ENCODE results near the gene OR52A5. TPM values are rescaled to one million over a fixed set of nuclear protein-coding genes. Genes with fewer than 3 reads are reported as not detected.

OR52A5 gene
- total RNA-seq, 1 donor from 2014 or later: not detected

DNA sequence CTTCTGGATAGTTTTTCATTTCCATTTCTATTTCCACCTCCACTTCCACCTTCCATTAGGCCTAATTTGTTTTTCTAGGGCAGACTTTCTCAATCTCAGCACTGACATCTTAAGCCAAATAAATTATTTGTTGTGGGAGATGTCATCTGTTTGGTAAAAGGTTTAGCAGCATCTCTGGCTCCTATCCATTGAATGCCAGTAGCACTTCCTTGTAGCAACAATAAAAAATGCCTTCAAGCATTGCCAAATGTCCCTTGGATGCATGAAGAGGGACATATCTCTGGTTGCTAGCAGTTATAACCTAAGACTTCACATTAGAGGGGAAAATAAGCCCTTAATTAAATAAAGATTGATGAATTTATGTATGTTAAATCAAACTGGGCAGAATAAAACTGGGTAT, 1.9 kb downstream of the OR52A5 start:
- TF ChIP-seq, protein P1, sequence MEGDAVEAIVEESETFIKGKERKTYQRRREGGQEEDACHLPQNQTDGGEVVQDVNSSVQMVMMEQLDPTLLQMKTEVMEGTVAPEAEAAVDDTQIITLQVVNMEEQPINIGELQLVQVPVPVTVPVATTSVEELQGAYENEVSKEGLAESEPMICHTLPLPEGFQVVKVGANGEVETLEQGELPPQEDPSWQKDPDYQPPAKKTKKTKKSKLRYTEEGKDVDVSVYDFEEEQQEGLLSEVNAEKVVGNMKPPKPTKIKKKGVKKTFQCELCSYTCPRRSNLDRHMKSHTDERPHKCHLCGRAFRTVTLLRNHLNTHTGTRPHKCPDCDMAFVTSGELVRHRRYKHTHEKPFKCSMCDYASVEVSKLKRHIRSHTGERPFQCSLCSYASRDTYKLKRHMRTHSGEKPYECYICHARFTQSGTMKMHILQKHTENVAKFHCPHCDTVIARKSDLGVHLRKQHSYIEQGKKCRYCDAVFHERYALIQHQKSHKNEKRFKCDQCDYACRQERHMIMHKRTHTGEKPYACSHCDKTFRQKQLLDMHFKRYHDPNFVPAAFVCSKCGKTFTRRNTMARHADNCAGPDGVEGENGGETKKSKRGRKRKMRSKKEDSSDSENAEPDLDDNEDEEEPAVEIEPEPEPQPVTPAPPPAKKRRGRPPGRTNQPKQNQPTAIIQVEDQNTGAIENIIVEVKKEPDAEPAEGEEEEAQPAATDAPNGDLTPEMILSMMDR (IDR thresholded peaks at IDR 0.05; ENCODE audit: insufficient read depth, low read length, poor library complexity, severe bottlenecking): no peak
- H3K27me3 ChIP-seq (ENCODE audit: control insufficient read depth, insufficient read depth, low read length): no peaks in the 10 kb centered on the region
- no peak overlapping the region for H3K4me3 ChIP-seq (ENCODE audit: low read depth, low read length)
- H3K36me3 ChIP-seq (ENCODE audit: control insufficient read depth, insufficient read depth, low read length): no peaks in the 10 kb centered on the region
- no peak for DNase-seq (ENCODE audit: low read depth)

- Histone ChIP-seq H3K4me3 (ENCODE audit: low read depth, low read length) (no peak overlapping the region), H3K36me3 (ENCODE audit: control insufficient read depth, insufficient read depth, low read length) (no peaks in the 10 kb centered on the region), H3K27me3 (ENCODE audit: control insufficient read depth, insufficient read depth, low read length) (no peaks in the 10 kb centered on the region)
- DNase-seq (ENCODE audit: low read depth): no peak
- TF ChIP-seq, protein P1 (IDR thresholded peaks at IDR 0.05; ENCODE audit: insufficient read depth, low read length, poor library complexity, severe bottlenecking): no peak
Measured at GRCh38 chr11:5131584-5132335, 6.4 kb downstream of the OR52A5 start.

DNA sequence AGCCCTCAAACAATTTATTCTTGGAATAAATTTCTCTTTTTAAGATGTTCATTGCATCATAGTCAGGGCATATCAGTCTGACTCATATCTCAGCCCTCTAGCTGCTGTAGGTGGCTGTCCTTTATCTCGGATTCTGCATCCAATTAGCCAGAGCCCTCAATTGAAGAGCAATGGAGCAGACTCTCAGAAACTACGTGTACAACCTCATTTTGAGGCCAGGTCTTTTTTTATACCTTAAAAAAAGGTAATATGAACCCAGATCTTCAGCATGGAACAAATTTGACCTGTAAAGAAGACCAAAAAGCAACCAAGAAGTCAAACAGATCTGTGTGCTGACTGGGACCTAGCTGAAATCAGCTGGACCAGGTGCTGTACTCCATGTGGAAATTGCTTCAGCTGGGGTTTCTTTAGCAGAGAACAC, 8.7 kb downstream of the OR52A5 start:
- DNase-seq (ENCODE audit: low read depth): no peak
- TF ChIP-seq, protein P1 (IDR thresholded peaks at IDR 0.05; ENCODE audit: insufficient read depth, low read length, poor library complexity, severe bottlenecking): no peak
- Histone ChIP-seq H3K36me3 (ENCODE audit: control insufficient read depth, insufficient read depth, low read length) (no peaks in the 10 kb centered on the region), H3K27me3 (ENCODE audit: control insufficient read depth, insufficient read depth, low read length) (no peaks in the 10 kb centered on the region), H3K4me3 (ENCODE audit: low read depth, low read length) (no peak overlapping the region)

- Histone ChIP-seq H3K36me3 (ENCODE audit: control insufficient read depth, insufficient read depth, low read length) (no peaks in the 10 kb centered on the region), H3K4me3 (ENCODE audit: low read depth, low read length) (no peak overlapping the region), H3K27me3 (ENCODE audit: control insufficient read depth, insufficient read depth, low read length) (no peaks in the 10 kb centered on the region)
- TF ChIP-seq, protein P1 (IDR thresholded peaks at IDR 0.05; ENCODE audit: insufficient read depth, low read length, poor library complexity, severe bottlenecking): no peak
- DNase-seq (ENCODE audit: low read depth): no peak
Measured at GRCh38 chr11:5124891-5125620, 13.1 kb downstream of the OR52A5 start.

- no peak for DNase-seq (ENCODE audit: low read depth)
- Histone ChIP-seq H3K27me3 (ENCODE audit: control insufficient read depth, insufficient read depth, low read length) (no peaks in the 10 kb centered on the region), H3K36me3 (ENCODE audit: control insufficient read depth, insufficient read depth, low read length) (no peaks in the 10 kb centered on the region), H3K4me3 (ENCODE audit: low read depth, low read length) (no peak overlapping the region)
- TF ChIP-seq, protein P1 (IDR thresholded peaks at IDR 0.05; ENCODE audit: insufficient read depth, low read length, poor library complexity, severe bottlenecking): peak; percentile 86
Measured at GRCh38 chr11:5123802-5124521, 14.2 kb downstream of the OR52A5 start.

All from kidney epithelial cell (primary cell).